Peyer's patch (tissue), 4 donors: ENCODE measurements around the gene MARCHF10.

Experiments used
- POLR2A ChIP-seq, 2 donors: fragments of 450-650 bp; IDR thresholded peaks; one replicate each; pipeline ENCODE4 v1.5.1; 2017; ENCODE audit warnings: antibody characterized with exemption in 2 of 2, mild to moderate bottlenecking in 2 of 2, moderate library complexity in 2 of 2
- TF ChIP-seq, protein P1 (sequence below), 6 experiments: fragments of 450-650 bp in 4 of 6; fragments of 200-600 bp in 2 of 6; sonication (generic) in 1 of 6; IDR thresholded peaks; one replicate each; pipeline ENCODE4 v1.5.1; 2017 to 2019; ENCODE audit warnings: antibody characterized with exemption in 6 of 6, mild to moderate bottlenecking in 3 of 6, moderate library complexity in 1 of 6

DNA sequence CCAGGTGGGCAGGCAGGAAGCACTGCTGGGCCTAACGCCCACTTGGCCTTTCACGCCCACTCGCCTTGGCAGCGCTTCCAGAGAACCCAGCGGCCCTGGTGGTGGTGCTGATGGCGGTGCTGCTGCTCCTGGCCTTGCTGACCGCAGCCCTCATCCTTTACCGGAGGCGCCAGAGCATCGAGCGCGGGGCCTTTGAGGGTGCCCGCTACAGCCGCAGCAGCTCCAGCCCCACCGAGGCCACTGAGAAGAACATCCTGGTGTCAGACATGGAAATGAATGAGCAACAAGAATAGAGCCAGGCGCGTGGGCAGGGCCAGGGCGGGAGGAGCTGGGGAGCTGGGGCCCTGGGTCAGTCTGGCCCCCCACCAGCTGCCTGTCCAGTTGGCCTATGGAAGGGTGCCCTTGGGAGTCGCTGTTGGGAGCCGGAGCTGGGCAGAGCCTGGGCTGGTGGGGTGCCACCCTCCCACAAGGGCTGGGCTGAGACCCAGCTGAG lies 115.9 kb downstream of the MARCHF10 start:
- TF ChIP-seq, protein P1, sequence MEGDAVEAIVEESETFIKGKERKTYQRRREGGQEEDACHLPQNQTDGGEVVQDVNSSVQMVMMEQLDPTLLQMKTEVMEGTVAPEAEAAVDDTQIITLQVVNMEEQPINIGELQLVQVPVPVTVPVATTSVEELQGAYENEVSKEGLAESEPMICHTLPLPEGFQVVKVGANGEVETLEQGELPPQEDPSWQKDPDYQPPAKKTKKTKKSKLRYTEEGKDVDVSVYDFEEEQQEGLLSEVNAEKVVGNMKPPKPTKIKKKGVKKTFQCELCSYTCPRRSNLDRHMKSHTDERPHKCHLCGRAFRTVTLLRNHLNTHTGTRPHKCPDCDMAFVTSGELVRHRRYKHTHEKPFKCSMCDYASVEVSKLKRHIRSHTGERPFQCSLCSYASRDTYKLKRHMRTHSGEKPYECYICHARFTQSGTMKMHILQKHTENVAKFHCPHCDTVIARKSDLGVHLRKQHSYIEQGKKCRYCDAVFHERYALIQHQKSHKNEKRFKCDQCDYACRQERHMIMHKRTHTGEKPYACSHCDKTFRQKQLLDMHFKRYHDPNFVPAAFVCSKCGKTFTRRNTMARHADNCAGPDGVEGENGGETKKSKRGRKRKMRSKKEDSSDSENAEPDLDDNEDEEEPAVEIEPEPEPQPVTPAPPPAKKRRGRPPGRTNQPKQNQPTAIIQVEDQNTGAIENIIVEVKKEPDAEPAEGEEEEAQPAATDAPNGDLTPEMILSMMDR (IDR thresholded peaks at IDR 0.05): no peak
- no peak for TF ChIP-seq POLR2A (IDR thresholded peaks at IDR 0.05)
